HG03039 (cell line): ENCODE data around the gene TRIM41.

Experiments
- ATAC-seq: cut with Tn5 transposase; IDR thresholded peaks from one replicate; pipeline ENCODE4 v1.9.1; 2021; ENCODE audit warnings: mild to moderate bottlenecking, moderate library complexity; ENCODE audit not compliant: unreplicated experiment

TRIM41 gene

GRCh38 chr5:181192337-181193046 lies 30.6 kb upstream of the TRIM41 start:
- ATAC-seq, result no peak

GRCh38 chr5:181193656-181194055 lies 29.4 kb upstream of the TRIM41 start:
- ATAC-seq, result no peak

GRCh38 chr5:181194489-181195248 lies 28.4 kb upstream of the TRIM41 start:
- ATAC-seq, result no peak

GRCh38 chr5:181195249-181195761 lies 27.8 kb upstream of the TRIM41 start:
- no peak for ATAC-seq

- ATAC-seq, result no peak
These were observed 25.6 kb upstream of the TRIM41 start for GRCh38 chr5:181197326-181197951.

GRCh38 chr5:181198106-181198685 lies 24.9 kb upstream of the TRIM41 start:
- no peak for ATAC-seq

- ATAC-seq, result peak; percentile 60
These were observed 24.1 kb upstream of the TRIM41 start for GRCh38 chr5:181198905-181199519.

GRCh38 chr5:181199881-181200638 lies 23.0 kb upstream of the TRIM41 start:
- ATAC-seq, result no peak

GRCh38 chr5:181200816-181201215 lies 22.3 kb upstream of the TRIM41 start:
- no peak for ATAC-seq

GRCh38 chr5:181203093-181203711 lies 19.9 kb upstream of the TRIM41 start:
- ATAC-seq, result no peak

GRCh38 chr5:181203777-181204112 lies 19.3 kb upstream of the TRIM41 start:
- ATAC-seq, result no peak

- ATAC-seq, result no peak
These were observed 18.8 kb upstream of the TRIM41 start for GRCh38 chr5:181204113-181204825.

- ATAC-seq, result no peak
These were observed 18.0 kb upstream of the TRIM41 start, which contains the start of gene TRIM7 for GRCh38 chr5:181204826-181205760. Gene TRIM7 (minus strand): TSS chr5:181205196. CDS start chr5:181205110, 86 bp downstream.

- ATAC-seq, result no peak
These were observed 17.1 kb upstream of the TRIM41 start for GRCh38 chr5:181205761-181206649.

GRCh38 chr5:181207214-181207959 lies 15.7 kb upstream of the TRIM41 start:
- ATAC-seq, result peak; percentile 36

GRCh38 chr5:181207960-181208253 lies 15.2 kb upstream of the TRIM41 start:
- no peak for ATAC-seq
